GM19099 (cell line): ENCODE data around the gene ATOH8.

ENCODE experiments used
- POLR2A ChIP-seq: IDR thresholded peaks from 3 replicates; pipeline ENCODE4 v1.6.1; 2011; ENCODE audit warnings: low read depth; ENCODE audit not compliant: insufficient read length; ENCODE audit errors: extremely low read depth

ATOH8 gene

GRCh38 chr2:85777441-85777861, 23.7 kb downstream of the ATOH8 start:
- no peak for TF ChIP-seq POLR2A

- no peak for TF ChIP-seq POLR2A
Observed at GRCh38 chr2:85778646-85779379, 25.0 kb downstream of the ATOH8 start.

- no peak for TF ChIP-seq POLR2A
Observed at GRCh38 chr2:85779641-85780315, 26.0 kb downstream of the ATOH8 start.

GRCh38 chr2:85780316-85781012, 26.7 kb downstream of the ATOH8 start:
- TF ChIP-seq POLR2A: no peak

- no peak for TF ChIP-seq POLR2A
Observed at GRCh38 chr2:85781013-85781332, 27.2 kb downstream of the ATOH8 start.

- no peak for TF ChIP-seq POLR2A
Observed at GRCh38 chr2:85783796-85784195, 30.0 kb downstream of the ATOH8 start.

GRCh38 chr2:85784474-85784986, 30.7 kb downstream of the ATOH8 start:
- no peak for TF ChIP-seq POLR2A

GRCh38 chr2:85785027-85785822, 31.4 kb downstream of the ATOH8 start:
- no peak for TF ChIP-seq POLR2A

GRCh38 chr2:85785871-85786270, 32.1 kb downstream of the ATOH8 start:
- no peak for TF ChIP-seq POLR2A

- TF ChIP-seq POLR2A: no peak
Observed at GRCh38 chr2:85786444-85786843, 32.7 kb downstream of the ATOH8 start.

GRCh38 chr2:85786865-85787264, 33.1 kb downstream of the ATOH8 start:
- TF ChIP-seq POLR2A: no peak

- no peak for TF ChIP-seq POLR2A
Observed at GRCh38 chr2:85787282-85787980, 33.6 kb downstream of the ATOH8 start.

- no peak for TF ChIP-seq POLR2A
Observed at GRCh38 chr2:85787981-85788340, 34.2 kb downstream of the ATOH8 start.

- TF ChIP-seq POLR2A: no peak
Observed at GRCh38 chr2:85788603-85789002, 34.8 kb downstream of the ATOH8 start.
